Measurements from ENCODE around the gene ACTL7A. TPM values are rescaled to one million over a fixed set of nuclear protein-coding genes. Genes with fewer than 3 reads are reported as not detected.

ACTL7A gene
- total and polyA plus RNA-seq, 9 of the 15 experiments (the other 6 are each of a cell fraction or from before 2014, with no cell fraction given): not detected

GRCh38 chr9:108894225-108894997 is 32.3 kb downstream of the ACTL7A start:
- POLR2A ChIA-PET: no interaction called here

More at GRCh38 chr9:108894225-108894997, 32.3 kb downstream of the ACTL7A start:
- no peak for FAIRE-seq
- Histone ChIP-seq H4K20me1 (replicated peaks; ENCODE audit: control insufficient read depth, insufficient read depth, low read length) (no peaks in the 10 kb centered on the region), H3K36me3 (ENCODE audit: control insufficient read depth, insufficient read depth, low read length) (peaks cover 93% of the 10 kb centered on the region), H3K4me1 (replicated peaks in 1 of 2; ENCODE audit: control insufficient read depth in 2 of 2, insufficient read depth in 2 of 2, low read length in 2 of 2) (no peaks in the 10 kb centered on the region), H2AFZ (ENCODE audit: low read depth, low read length) (no peak overlapping the region), H3K4me2 (ENCODE audit: insufficient read depth, low read length) (no peak overlapping the region), H3K27me3 (ENCODE audit: control insufficient read depth in 2 of 2, insufficient read depth in 2 of 2, low read length in 2 of 2) (no peaks in the 10 kb centered on the region), H3K79me2 (ENCODE audit: control insufficient read depth, insufficient read depth, low read length) (no peaks in the 10 kb centered on the region), H3K27ac (ENCODE audit: extremely low read depth, low read depth, low read length) (no peak overlapping the region), H3K9ac (ENCODE audit: insufficient read depth in 1 of 2, low read depth in 2 of 2, low read length in 2 of 2) (no peak overlapping the region), H3K9me1 (ENCODE audit: control insufficient read depth, insufficient read depth, low read length) (no peaks in the 10 kb centered on the region), H3K4me3 (no peak overlapping the region), H3K9me3 (replicated peaks; ENCODE audit: control insufficient read depth, insufficient read depth, low read depth, low read length) (no peaks in the 10 kb centered on the region)
- WGBS (ENCODE audit: insufficient coverage, low coverage, missing lambda C conversion rate): 94% methylated on average over 4 of the region's 4 CpGs
- BruUV-seq (replicated peaks): no TSS peak
- in situ Hi-C loops (cut with MboI) (no loop called here), intact Hi-C loops (cut with micrococcal nuclease) (no loop called here)
- no peak for TF ChIP-seq NCOR1 (IDR thresholded peaks at IDR 0.05)
- no peak for TF ChIP-seq MAX (CRISPR knock-in tag; IDR thresholded peaks at IDR 0.05)
- TF ChIP-seq GABPB1 (CRISPR knock-in tag; IDR thresholded peaks at IDR 0.05): no peak
- TF ChIP-seq HDAC3 (IDR thresholded peaks at IDR 0.05; ENCODE audit: borderline replicate concordance, partially characterized antibody): no peak
- no peak for TF ChIP-seq SMAD3 (CRISPR knock-in tag; conservative IDR thresholded peaks at IDR 0.05)
- no peak for TF ChIP-seq ZNF740 (CRISPR knock-in tag; IDR thresholded peaks at IDR 0.05)
- no peak for TF ChIP-seq ZNF740 (tag; IDR thresholded peaks at IDR 0.05)
- no peak for TF ChIP-seq ZNF253 (CRISPR knock-in tag; conservative IDR thresholded peaks at IDR 0.05)
- TF ChIP-seq ZNF274 (IDR thresholded peaks at IDR 0.05; ENCODE audit: borderline replicate concordance, low read depth, low read length): no peak
- TF ChIP-seq JUND (IDR thresholded peaks at IDR 0.05; ENCODE audit: borderline replicate concordance, low read depth, low read length): no peak
- no peak for TF ChIP-seq JUND (tag; IDR thresholded peaks at IDR 0.05; ENCODE audit: borderline replicate concordance, low read depth, low read length)
- TF ChIP-seq ZNF785 (CRISPR knock-in tag; IDR thresholded peaks at IDR 0.05): no peak
- TF ChIP-seq TFE3 (CRISPR knock-in tag; IDR thresholded peaks at IDR 0.05): no peak
- TF ChIP-seq RBM17 (IDR thresholded peaks at IDR 0.05; ENCODE audit: borderline replicate concordance, low read depth, low read length): no peak
- TF ChIP-seq SIN3A (IDR thresholded peaks at IDR 0.05; ENCODE audit: borderline replicate concordance in 2 of 2, control insufficient read depth in 1 of 2, low read depth in 2 of 2, low read length in 2 of 2): no peak
- TF ChIP-seq TCF7L2 (IDR thresholded peaks at IDR 0.05; ENCODE audit: low read depth, low read length): no peak
- no peak for TF ChIP-seq CHD1 (IDR thresholded peaks at IDR 0.05; ENCODE audit: low read length)
- no peak for TF ChIP-seq HNRNPLL (IDR thresholded peaks at IDR 0.05; ENCODE audit: low read depth, low read length, poor library complexity, severe bottlenecking)
- TF ChIP-seq BRCA1 (IDR thresholded peaks at IDR 0.05): no peak
- no peak for TF ChIP-seq BRCA1 (CRISPR knock-in tag; IDR thresholded peaks at IDR 0.05)
- TF ChIP-seq NR1H2 (CRISPR knock-in tag; IDR thresholded peaks at IDR 0.05): no peak
- ATAC-seq: no peak
- no peak for DNase-seq (ENCODE audit: extremely low read depth in 1 of 4, low spot score in 3 of 4)
- CTCF ChIA-PET (ENCODE audit: low intra/inter-chr PET ratio): no interaction called here

Measured in K562 (cell line).